Endometrium (tissue), 2 donors: ENCODE data around the gene AQP2.

Experiments used
- FAIRE-seq: peaks from 2 replicates; lab custom pipeline; 2012; peaks lifted over from hg19 to GRCh38; lab: Jason Lieb, UNC
- donor health status: control.
- donor health status: control.

AQP2 gene

DNA sequence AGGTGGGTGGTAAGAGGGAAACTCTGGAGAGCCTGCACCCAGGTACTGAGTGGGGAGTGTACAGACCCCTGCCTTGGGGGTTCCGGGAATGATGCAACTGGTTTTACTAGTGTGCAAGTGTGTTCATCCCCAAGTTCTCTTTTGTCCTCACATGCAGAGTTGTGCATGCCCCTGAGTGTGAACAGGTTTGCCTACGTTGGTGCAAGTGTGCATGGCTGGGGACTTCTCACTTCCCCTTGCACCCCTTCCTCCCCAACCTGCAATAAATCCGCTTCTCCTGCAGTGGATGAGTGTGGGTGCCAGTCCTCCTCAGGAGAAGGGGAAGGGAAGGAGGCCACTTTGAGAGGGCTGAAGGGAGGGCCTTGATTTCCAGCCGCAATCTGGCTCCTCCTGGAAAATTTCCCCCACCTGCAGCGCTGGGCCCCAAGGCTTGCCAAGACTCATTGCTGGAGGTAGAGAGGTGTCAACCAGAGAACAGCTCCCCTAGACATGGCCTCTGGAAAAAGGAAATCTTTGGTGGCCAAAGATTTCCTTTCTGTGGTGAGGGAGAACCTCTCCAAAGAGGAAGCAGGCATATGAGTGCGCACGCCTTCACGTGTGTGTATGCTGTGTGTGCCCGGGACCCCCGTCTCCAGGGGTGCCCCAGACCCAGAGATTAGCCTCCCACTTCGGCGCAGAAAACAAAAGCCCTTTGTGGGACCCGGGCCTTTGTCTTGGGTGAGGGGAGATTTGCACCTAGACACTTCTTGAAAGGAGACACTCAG lies 5.5 kb downstream of the AQP2 start:
- no peak for FAIRE-seq

DNA sequence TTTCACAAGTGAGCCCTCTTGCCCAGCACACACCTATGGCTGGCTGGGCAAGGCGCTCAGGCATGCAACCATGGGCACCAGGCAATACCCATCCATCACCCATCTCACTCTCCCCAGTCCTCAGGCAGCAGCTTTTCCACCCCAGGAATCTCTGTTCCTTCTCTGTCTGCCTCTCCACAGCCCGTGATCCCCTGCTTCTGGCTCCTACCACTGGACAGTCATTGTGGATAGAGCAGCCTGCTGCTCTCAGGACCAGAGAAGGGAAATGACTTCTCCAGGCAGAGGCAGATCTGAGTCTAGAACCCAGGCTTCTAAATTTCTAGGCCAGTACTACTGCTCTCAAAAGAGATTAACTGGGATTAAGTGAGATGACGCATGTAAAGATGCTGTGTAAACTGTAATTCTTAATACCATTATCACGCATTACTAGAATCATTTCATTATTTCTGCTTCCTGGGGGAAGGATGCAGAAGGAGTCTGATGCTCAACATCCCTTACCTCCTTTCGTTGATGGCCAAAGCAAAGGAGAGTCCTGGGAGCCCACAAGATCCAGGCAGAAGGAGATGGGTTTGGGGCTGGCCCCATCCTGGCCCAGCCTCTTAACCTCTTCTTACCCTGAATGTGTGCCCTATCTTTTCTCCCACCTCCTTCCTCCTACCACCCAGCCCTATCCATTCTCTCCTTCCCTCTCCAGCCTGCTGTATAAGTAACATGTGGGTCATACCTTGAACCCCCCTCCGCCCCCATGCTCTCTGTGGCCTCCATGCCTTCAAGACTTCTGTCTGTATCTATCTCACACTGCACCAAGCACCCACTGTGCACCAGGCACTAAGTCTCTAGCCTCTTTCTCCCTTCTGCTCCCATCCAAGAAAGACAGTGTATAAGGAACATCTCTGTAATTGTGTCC lies 6.4 kb downstream of the AQP2 start:
- FAIRE-seq = no peak

DNA sequence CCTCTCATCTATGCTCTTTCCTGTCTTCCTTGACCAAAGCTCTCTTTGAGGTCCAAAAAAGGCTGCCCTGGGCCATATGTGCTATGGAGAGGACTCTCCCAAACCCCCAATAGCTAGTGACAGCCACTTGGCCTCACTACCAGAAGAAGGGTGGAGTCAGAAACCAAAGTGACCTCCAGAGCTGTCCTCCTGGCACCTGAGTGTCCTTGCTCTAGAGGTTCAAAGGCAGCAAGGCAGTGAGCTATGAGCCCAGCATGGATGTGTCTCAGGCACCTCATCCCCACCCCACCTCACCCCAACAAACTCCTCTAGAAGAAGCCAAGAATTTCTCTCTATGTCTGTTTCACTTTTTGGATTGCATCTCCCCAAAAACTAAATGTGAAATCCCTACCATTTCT lies 7.0 kb downstream of the AQP2 start:
- no peak for FAIRE-seq

DNA sequence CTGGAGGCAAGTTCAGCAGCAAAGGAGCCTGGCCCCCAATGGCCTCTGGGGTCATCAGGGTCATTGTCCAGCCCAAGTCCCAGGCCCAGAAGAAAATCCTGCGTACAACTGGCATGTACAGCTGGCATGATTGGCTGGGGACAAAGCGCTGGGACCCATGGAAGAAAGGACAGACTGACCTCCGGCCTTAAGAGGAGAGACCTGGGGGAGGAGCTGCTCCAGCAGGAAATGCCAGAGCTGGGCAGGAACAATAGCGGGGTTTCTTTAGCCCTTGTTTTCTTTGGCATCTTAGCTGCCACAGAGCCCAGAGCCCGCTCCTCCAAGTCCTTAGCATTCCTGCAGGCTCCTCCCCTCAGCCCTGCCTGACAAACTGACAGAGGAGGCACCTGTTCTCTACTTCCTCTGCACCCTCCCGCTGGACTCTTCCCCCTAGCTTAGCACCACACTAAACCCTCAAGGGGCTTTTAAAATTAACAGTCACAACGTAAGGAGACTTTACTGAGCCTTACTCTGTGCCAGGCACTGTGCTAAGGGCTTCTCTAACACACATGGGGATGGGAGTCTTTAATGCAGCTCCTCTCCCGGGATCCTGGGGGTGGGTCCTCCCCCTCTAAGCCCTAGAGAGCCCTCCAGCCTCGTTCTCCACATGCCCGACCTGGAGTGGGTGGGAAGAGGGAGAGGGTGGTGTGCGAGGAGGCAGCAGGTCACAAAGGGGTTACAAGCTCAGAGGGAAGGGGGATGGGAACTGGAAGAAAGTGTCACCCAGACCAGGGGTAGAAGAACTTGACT lies 9.3 kb downstream of the AQP2 start:
- no peak for FAIRE-seq

DNA sequence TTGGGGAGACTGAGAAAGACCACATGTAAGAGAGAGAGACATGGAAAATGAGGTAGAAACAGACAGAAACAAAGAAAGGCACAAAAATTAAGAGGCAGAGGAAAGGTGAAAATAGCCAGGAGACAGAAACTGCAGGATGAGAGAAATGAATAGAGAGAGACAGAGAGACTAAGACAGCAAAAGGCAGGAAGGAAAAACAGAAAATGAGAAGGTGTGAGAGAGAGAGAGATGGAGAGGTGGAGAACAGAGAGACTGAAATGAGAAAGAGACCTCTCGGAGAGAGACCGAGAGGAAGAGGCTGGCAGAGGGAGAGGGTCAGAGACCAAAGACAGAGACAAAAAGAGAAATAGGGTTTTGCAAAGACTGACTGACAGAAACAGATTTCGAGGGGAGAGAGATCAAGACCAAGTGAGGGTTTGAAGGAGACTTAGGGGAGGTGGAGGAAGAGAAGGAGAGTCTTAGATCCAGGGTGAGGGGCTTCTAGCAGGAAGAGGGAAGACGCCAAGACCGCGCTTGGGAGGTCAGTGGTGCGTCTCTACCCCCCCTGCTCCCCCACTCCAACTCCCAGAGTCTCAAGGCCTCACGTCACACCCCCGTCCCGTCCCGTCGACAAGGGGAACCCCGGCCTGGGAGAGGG lies 10.1 kb downstream of the AQP2 start:
- no peak for FAIRE-seq

DNA sequence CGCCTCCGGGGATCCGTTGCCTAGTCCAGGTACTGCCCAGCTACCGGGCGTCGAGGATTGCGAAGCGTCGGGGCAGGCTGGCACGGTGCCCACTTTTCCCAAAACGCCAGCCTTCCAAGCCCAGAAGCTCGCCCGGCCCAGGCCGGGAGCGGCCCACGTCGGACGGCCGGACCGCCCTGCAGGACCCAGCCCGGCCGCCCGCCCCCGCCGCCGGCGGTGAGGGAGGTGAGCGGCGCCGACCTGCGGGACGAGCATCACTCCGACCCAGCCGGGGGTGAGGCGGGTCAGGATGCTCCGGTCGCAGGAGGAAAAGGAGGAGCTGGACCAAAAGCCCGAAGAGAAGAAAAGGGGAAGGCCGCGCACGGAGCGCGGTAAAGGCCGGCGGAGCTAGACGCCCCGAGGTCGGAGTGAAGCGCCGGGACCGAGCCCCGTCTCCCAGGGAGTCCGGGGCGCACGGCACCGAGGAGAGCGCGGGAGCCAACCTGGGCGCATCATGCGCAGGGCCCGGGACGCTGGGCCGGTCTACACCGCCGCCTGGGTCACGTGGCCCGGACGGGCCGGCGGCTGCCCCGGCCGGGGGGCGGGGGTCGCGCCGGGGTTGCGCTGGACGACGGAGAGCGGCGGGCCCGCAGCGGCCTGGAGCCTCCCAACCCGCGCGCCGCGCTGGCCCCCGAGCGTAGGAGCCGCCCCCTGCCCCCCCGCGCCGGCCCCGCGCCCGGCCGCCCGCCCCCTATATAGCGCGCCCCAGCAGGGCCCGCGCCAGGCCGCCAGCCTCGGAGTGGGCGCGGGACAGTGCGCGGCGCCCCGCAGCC lies 10.8 kb downstream of the AQP2 start, which contains the start of gene AQP5:
TSS of gene AQP5 (plus strand) at position 762 of the 812 bp plus-strand sequence. CDS start 146 bp downstream, outside the sequence.
- FAIRE-seq = no peak

DNA sequence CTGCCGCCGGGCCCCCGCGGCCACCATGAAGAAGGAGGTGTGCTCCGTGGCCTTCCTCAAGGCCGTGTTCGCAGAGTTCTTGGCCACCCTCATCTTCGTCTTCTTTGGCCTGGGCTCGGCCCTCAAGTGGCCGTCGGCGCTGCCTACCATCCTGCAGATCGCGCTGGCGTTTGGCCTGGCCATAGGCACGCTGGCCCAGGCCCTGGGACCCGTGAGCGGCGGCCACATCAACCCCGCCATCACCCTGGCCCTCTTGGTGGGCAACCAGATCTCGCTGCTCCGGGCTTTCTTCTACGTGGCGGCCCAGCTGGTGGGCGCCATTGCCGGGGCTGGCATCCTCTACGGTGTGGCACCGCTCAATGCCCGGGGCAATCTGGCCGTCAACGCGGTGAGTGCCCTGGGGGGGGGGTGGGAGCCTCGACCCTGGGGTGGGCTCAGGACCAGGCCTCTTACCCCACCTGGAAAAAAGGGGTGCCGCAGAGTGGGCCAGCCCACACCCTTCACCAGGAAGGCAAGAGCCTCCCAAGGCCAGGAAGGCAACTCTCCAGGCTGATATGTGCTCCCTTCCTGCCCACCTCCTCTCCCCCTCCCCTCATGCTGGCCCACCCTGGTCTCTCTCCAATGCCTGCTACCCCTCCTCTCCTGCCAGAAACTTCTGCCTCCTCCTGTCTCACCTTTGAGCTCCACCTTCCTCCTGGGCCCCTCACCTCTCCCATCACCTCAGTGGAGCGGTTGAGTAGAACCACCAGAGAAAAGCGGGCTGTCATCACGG lies 11.6 kb downstream of the AQP2 start:
- FAIRE-seq = no peak

DNA sequence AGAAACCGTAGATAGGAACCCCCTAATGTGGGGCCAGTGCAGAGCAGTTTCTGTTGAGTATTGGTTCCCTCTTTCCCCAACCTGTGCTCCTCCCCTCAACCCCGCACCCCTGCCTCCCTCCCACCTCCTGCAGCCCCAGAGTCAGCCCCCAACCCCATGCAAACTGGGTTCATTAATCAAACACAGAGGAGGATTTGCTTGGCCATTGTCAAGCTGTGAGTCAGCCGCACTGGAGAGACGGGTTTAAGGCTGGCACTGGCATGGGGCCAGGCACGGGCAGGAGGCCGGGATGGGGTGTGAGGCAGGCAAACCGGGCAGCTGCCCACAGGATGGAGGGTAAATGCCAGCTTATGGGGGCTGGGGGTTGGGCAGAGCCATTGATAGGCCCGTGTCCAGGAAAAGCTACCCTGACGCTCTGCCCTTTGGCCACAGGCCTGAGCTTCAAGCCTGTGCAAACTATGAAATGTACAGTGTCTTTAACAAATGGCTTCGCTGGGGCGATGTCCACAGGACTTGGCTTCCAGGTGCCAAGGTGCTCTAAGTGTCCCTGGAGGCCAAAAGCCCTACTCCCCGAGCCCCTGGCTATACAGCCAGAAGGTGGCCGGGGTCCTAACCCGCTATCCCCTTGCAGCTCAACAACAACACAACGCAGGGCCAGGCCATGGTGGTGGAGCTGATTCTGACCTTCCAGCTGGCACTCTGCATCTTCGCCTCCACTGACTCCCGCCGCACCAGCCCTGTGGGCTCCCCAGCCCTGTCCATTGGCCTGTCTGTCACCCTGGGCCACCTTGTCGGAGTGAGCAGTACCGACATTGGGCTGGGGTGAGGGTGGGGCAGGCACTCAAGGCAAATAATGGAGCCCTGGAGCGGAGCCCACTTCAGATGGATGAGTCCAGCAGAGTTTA lies 12.6 kb downstream of the AQP2 start:
- no peak for FAIRE-seq

DNA sequence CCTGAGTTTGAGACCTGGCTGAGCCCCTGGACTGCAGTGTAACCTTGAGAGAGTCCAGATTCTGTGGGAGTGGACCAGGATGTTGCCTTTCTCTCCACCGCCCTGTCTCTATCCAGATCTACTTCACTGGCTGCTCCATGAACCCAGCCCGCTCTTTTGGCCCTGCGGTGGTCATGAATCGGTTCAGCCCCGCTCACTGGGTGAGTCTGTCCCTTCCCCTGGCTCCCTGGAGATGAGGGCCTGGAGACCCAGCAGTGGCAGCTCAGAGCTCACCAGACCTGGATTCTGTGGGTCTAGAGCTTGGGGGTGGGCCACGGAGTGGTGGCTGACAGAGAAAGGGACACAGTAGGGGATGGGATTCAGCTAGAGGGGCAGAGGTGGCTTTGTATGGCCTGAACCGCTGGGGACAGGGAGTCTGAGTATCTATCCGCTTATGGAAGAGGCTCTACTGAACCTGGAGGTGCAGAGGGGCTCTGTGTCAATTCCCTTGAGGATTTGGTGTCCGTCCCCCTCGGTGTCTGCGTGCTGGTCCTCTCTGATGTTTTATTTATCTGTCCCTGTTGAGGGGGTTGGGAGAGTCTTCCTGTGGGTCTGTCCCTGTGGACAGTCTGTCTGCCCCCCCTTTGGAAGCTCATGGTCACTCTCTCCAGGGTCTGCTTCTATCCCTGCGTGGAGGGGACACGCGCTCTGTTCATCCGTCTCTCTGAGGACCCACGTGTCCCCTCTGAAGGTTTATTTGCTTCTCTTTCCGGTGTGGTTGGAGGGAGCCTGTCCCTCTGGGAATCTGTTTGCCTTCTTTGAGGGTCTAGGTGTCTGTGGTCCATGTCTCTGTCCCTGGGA lies 13.7 kb downstream of the AQP2 start:
- FAIRE-seq = no peak

DNA sequence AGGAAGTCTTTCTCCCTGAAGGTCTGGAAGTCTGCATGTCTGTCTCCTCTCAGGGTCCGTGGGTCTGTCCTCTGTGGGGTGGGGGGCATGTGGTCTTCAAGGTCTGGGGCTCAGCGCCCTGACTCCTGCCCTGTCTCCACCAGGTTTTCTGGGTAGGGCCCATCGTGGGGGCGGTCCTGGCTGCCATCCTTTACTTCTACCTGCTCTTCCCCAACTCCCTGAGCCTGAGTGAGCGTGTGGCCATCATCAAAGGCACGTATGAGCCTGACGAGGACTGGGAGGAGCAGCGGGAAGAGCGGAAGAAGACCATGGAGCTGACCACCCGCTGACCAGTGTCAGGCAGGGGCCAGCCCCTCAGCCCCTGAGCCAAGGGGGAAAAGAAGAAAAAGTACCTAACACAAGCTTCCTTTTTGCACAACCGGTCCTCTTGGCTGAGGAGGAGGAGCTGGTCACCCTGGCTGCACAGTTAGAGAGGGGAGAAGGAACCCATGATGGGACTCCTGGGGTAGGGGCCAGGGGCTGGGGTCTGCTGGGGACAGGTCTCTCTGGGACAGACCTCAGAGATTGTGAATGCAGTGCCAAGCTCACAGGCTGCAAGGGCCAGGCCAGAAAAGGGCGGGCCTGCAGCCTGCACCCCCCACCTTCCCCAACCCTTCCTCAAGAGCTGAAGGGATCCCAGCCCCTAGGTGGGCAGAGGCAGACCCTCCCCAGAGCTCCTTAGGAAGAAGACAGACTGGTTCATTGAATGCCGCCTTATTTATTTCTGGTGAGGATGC lies 14.5 kb downstream of the AQP2 start:
- no peak for FAIRE-seq

DNA sequence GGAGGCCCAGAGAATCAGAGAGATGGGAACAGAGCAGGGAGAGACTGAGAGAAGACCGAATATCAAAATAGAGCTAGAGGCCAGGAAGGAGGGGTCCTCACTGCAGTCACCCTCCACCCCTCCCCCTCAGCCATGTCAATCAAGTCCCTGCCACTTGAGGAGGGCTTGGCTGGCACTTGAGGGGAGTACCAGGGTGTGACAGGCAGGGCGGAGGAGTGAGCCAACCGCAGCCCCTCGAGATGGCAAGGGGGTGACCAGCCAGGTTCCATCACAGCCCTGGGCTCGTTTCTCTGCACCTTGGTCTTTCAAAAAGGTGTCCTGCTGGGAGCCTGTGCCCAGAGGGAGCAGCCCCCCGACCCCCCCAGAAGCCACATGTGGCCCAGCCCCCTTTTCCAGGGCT lies 15.3 kb downstream of the AQP2 start:
- no peak for FAIRE-seq

DNA sequence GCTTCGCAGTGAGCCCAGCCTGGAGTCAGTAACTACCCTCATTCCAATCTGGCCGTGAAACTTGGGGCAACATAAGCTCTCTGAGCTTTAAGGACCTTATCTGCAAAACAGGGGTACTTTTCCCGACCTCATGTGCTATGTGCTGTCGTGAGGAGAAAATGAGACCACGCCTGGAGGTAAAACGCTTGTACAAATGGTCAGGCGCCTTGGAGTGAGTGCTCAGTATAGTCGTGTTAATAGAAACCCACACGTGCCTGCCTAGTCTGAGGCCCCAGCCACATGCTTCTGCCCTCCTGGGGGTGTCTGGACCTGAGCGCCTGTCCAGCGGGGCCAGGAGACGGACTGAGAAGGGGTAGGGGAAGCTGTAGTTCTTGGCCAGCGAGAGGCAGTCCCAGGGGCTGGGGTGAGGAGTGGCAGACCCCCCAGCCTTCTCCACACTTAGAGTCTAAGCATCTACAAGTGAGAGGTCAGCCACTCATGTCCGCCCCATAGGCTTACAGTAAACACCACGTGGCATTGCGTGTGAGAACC lies 16.0 kb downstream of the AQP2 start:
- FAIRE-seq = no peak

DNA sequence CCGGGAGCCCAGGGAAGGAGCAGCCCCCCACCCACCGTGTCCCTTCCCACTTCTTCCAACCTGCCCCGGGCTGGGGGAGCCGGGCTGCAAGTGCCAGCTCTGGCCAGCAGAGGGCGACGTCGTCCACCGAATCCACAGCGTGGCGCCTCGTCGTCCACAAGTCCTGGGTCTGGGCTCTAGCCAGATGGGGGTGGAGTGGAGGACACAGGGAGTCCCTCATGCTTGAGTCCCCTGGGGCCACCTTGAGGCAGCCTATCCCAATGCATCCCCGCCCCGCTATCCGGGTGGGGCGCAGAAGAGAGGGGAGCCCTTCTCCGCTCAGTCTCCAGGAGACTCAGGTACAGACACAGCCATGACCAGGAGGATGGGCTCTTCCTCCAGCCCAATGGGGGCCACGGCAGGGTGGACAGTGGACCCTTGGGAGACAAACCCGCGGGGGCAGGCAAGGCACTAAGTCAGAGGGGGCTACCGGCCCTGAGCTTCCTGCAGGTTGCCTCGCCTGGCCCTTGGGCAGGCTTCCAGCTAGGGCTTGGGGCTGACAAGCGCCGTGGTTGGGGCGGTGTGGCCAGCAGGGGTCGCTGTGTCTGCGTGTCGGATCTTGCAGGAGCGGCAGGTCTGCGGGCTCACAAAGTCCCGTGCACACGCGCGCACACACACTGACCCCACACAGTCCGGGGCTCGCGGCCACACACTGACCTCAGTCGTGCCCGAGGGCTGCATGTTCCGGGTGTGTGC lies 16.7 kb downstream of the AQP2 start:
- no peak for FAIRE-seq

DNA sequence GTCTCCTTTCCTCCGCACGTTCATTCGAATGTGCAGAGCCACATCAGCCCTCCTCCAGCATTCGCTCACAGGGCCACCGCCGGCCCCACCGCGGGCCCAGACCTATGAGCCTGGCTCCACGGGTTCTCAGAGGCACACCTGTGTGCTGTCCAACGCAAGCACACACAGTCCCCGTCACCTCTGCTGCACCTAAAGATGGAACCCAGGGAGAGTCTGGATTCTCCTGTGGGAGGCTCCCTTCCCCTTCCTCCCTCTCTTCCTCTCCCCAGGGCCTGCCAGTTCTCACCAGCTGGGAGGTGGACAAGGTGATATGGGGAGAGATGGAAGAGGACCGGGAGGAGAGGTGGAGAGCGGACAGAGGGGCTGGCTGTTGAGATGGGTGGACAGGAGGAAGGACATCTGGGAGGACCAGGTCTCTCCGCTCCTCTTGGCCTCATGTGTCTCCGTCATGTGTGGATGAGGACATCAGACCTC lies 17.3 kb downstream of the AQP2 start:
- no peak for FAIRE-seq

DNA sequence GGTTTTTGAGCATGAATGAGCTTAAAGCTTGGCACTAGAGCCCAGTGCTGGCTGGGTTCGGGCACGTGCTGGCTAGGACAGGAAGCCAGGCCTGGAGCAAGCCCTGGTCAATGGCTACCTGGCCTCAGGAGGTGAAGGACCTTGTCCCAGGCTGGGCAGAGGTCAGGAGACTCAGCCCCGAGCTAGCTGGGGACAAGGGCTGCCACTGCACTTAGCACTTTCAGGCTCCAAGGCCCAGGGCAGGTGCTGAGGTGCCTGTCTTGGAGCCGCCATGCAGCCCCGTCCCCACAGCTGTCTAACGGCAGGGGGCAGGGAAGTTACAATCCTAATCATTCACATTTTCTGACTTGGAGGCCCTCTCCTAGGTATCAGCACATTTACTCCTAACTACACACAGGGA lies 17.9 kb downstream of the AQP2 start:
- FAIRE-seq = no peak

DNA sequence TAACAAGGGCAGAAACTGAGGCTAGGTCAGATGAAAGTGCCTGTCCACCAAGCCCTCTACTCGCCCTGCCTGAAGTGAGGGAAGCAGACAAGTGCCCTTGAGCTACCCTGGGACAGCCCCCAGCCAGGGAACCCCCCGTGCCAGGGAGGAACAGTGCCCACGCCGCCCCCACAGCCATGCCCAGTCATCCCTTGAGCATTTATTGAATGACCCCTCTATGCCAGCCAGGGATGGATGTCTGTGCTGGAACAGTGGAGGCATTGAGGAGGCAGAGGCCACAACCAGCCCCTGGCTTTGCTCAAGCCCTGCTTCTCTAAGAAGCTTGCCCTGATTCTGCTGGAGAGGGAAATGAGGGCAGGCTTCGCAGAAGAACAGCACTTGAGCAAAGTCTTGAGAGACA lies 18.5 kb downstream of the AQP2 start:
- FAIRE-seq = no peak
